Measurements from ENCODE around the gene CAPN5.

Gene CAPN5

DNA sequence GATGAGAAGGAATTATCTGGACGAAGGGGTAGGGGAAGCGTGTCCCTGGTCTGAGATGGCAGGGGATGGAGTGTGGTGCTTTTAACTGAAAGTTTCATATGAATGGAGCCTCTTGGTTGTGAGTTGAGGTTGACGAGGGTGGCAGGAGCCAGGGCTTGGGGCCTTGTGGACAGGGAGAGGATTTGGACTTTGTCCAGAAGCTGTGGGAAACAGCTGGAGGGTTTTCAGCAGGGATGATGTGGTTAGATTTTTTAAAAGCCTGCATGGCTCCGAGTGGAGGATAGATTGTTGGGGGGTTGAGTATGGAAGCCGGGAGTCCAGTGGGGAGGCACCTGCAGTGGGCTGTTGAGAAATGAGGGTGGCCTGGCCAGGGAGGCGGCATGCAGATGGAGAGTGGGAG is 86.1 kb downstream of the CAPN5 start:
- Histone ChIP-seq H3K9me3 (ENCODE audit: control insufficient read depth in 1 of 2, low read length in 2 of 2) (no peaks in the 10 kb centered on the region), H3K9ac (ENCODE audit: low read depth in 1 of 2, low read length in 2 of 2) (no peak overlapping the region), H3K4me1 (ENCODE audit: control insufficient read depth in 1 of 2, insufficient read depth in 2 of 2, low read length in 2 of 2) (peaks cover 19 to 23% of the 10 kb centered on the region in 2 donors), H3K4me3 (ENCODE audit: low read depth in 1 of 2, low read length in 2 of 2) (no peak overlapping the region), H3K36me3 (ENCODE audit: control insufficient read depth in 1 of 2, insufficient read depth in 2 of 2, low read length in 2 of 2) (no peaks in the 10 kb centered on the region), H3K27ac (ENCODE audit: low read depth, low read length) (no peak overlapping the region), H3K27me3 (ENCODE audit: control insufficient read depth in 1 of 2, insufficient read depth in 2 of 2, low read length in 2 of 2) (no peaks in the 10 kb centered on the region)

- no peak overlapping the region for H3K27ac ChIP-seq (ENCODE audit: low read depth, low read length)
- no peaks in the 10 kb centered on the region for H3K36me3 ChIP-seq (ENCODE audit: control insufficient read depth in 1 of 2, insufficient read depth in 2 of 2, low read length in 2 of 2)
- no peaks in the 10 kb centered on the region for H3K27me3 ChIP-seq (ENCODE audit: control insufficient read depth in 1 of 2, insufficient read depth in 2 of 2, low read length in 2 of 2)
- H3K4me3 ChIP-seq (ENCODE audit: low read depth in 1 of 2, low read length in 2 of 2): no peak overlapping the region
- H3K4me1 ChIP-seq (ENCODE audit: control insufficient read depth in 1 of 2, insufficient read depth in 2 of 2, low read length in 2 of 2): peaks cover 14 to 21% of the 10 kb centered on the region in 2 donors
- no peak overlapping the region for H3K9ac ChIP-seq (ENCODE audit: low read depth in 1 of 2, low read length in 2 of 2)
- H3K9me3 ChIP-seq (ENCODE audit: control insufficient read depth in 1 of 2, low read length in 2 of 2): no peaks in the 10 kb centered on the region
Measured at GRCh38 chr11:77153276-77154185, 86.8 kb downstream of the CAPN5 start.

GRCh38 chr11:77154381-77155081 is 87.8 kb downstream of the CAPN5 start:
- H3K36me3 ChIP-seq (ENCODE audit: control insufficient read depth in 1 of 2, insufficient read depth in 2 of 2, low read length in 2 of 2): no peaks in the 10 kb centered on the region
- H3K4me3 ChIP-seq (ENCODE audit: low read depth in 1 of 2, low read length in 2 of 2): no peak overlapping the region
- H3K9ac ChIP-seq (ENCODE audit: low read depth in 1 of 2, low read length in 2 of 2): no peak overlapping the region
- H3K27me3 ChIP-seq (ENCODE audit: control insufficient read depth in 1 of 2, insufficient read depth in 2 of 2, low read length in 2 of 2): no peaks in the 10 kb centered on the region
- H3K27ac ChIP-seq (ENCODE audit: low read depth, low read length): no peak overlapping the region
- H3K9me3 ChIP-seq (ENCODE audit: control insufficient read depth in 1 of 2, low read length in 2 of 2): no peaks in the 10 kb centered on the region
- peaks cover 14 to 21% of the 10 kb centered on the region in 2 donors for H3K4me1 ChIP-seq (ENCODE audit: control insufficient read depth in 1 of 2, insufficient read depth in 2 of 2, low read length in 2 of 2)

- Histone ChIP-seq H3K27ac (ENCODE audit: low read depth, low read length) (no peak overlapping the region), H3K4me3 (ENCODE audit: low read depth in 1 of 2, low read length in 2 of 2) (no peak overlapping the region), H3K27me3 (ENCODE audit: control insufficient read depth in 1 of 2, insufficient read depth in 2 of 2, low read length in 2 of 2) (no peaks in the 10 kb centered on the region), H3K4me1 (ENCODE audit: control insufficient read depth in 1 of 2, insufficient read depth in 2 of 2, low read length in 2 of 2) (peaks cover 14 to 21% of the 10 kb centered on the region in 2 donors), H3K9ac (ENCODE audit: low read depth in 1 of 2, low read length in 2 of 2) (no peak overlapping the region), H3K9me3 (ENCODE audit: control insufficient read depth in 1 of 2, low read length in 2 of 2) (no peaks in the 10 kb centered on the region), H3K36me3 (ENCODE audit: control insufficient read depth in 1 of 2, insufficient read depth in 2 of 2, low read length in 2 of 2) (no peaks in the 10 kb centered on the region)
Measured at GRCh38 chr11:77155082-77155475, 88.3 kb downstream of the CAPN5 start.

- Histone ChIP-seq H3K9me3 (ENCODE audit: control insufficient read depth in 1 of 2, low read length in 2 of 2) (no peaks in the 10 kb centered on the region), H3K9ac (ENCODE audit: low read depth in 1 of 2, low read length in 2 of 2) (no peak overlapping the region), H3K27me3 (ENCODE audit: control insufficient read depth in 1 of 2, insufficient read depth in 2 of 2, low read length in 2 of 2) (no peaks in the 10 kb centered on the region), H3K4me1 (ENCODE audit: control insufficient read depth in 1 of 2, insufficient read depth in 2 of 2, low read length in 2 of 2) (peaks cover 14 to 21% of the 10 kb centered on the region in 2 donors), H3K4me3 (ENCODE audit: low read depth in 1 of 2, low read length in 2 of 2) (no peak overlapping the region), H3K27ac (ENCODE audit: low read depth, low read length) (no peak overlapping the region), H3K36me3 (ENCODE audit: control insufficient read depth in 1 of 2, insufficient read depth in 2 of 2, low read length in 2 of 2) (no peaks in the 10 kb centered on the region)
Measured at GRCh38 chr11:77155556-77156130, 88.9 kb downstream of the CAPN5 start.

DNA sequence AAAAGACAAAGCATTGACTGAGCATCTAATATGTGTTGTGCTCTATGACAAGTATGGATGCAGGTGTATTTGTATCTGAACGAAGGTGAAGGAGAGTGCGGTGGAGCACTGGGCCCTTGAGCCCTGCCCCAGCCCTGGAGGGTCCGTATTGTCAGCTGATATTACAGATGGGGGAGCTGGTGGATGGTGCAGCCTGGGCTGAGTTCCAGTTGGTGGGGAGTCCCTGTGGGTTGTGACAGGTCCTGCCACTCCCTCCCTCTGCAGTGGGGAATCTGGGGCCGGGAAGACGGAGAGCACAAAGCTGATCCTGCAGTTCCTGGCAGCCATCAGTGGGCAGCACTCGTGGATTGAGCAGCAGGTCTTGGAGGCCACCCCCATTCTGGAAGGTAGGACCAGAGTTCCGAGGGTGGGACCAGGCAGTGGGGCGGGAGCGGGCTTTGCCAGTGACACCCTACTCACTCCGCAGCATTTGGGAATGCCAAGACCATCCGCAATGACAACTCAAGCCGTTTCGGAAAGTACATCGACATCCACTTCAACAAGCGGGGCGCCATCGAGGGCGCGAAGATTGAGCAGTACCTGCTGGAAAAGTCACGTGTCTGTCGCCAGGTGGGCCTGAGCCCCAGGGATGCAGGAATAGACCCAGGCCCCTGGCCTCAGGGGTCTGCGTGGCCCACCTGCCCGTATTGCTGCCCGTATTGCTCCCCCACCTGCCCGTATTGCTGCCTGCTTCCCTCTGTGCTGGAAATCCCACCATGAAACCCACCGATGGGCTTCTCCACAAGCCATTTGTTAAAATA is 89.8 kb downstream of the CAPN5 start:
- peaks cover 13 to 21% of the 10 kb centered on the region in 2 donors for H3K4me1 ChIP-seq (ENCODE audit: control insufficient read depth in 1 of 2, insufficient read depth in 2 of 2, low read length in 2 of 2)
- H3K9ac ChIP-seq (ENCODE audit: low read depth in 1 of 2, low read length in 2 of 2): no peak overlapping the region
- no peaks in the 10 kb centered on the region for H3K27me3 ChIP-seq (ENCODE audit: control insufficient read depth in 1 of 2, insufficient read depth in 2 of 2, low read length in 2 of 2)
- H3K36me3 ChIP-seq (ENCODE audit: control insufficient read depth in 1 of 2, insufficient read depth in 2 of 2, low read length in 2 of 2): no peaks in the 10 kb centered on the region
- no peak overlapping the region for H3K27ac ChIP-seq (ENCODE audit: low read depth, low read length)
- no peak overlapping the region for H3K4me3 ChIP-seq (ENCODE audit: low read depth in 1 of 2, low read length in 2 of 2)
- no peaks in the 10 kb centered on the region for H3K9me3 ChIP-seq (ENCODE audit: control insufficient read depth in 1 of 2, low read length in 2 of 2)

DNA sequence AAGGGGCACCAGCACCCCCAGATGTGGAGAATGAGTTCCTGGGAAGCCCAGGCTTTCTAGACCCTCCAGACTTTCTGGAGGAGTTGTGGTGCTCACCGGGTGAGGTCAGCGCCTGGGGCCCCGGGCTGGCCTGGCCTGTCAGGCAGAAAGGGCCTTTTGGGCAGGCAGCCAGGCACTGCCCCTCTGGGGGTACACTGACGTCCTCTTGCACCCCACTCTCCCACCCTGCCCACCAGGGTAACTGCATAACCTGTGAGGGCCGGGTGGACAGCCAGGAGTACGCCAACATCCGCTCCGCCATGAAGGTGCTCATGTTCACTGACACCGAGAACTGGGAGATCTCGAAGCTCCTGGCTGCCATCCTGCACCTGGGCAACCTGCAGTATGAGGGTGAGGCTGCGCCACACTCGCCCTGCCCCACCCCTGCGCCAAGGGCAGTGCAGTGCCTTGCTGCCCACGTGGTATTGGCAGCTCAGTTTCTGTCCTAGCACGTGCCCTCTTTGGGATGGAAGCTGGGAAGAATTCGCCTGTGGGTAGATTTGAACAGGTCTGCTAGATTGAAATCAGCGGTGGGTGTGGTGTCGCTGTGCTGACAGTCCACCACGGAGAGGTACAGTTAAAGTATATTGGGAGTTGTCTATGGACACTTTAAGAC is 91.4 kb downstream of the CAPN5 start:
- no peak overlapping the region for H3K4me3 ChIP-seq (ENCODE audit: low read depth in 1 of 2, low read length in 2 of 2)
- no peaks in the 10 kb centered on the region for H3K27me3 ChIP-seq (ENCODE audit: control insufficient read depth in 1 of 2, insufficient read depth in 2 of 2, low read length in 2 of 2)
- no peak overlapping the region for H3K9ac ChIP-seq (ENCODE audit: low read depth in 1 of 2, low read length in 2 of 2)
- H3K36me3 ChIP-seq (ENCODE audit: control insufficient read depth in 1 of 2, insufficient read depth in 2 of 2, low read length in 2 of 2): no peaks in the 10 kb centered on the region
- H3K9me3 ChIP-seq (ENCODE audit: control insufficient read depth in 1 of 2, low read length in 2 of 2): no peaks in the 10 kb centered on the region
- peaks cover 5 to 15% of the 10 kb centered on the region in 2 donors for H3K4me1 ChIP-seq (ENCODE audit: control insufficient read depth in 1 of 2, insufficient read depth in 2 of 2, low read length in 2 of 2)
- H3K27ac ChIP-seq (ENCODE audit: low read depth, low read length): no peak overlapping the region

- H3K4me1 ChIP-seq (ENCODE audit: control insufficient read depth in 1 of 2, insufficient read depth in 2 of 2, low read length in 2 of 2): peaks cover 0 to 3% of the 10 kb centered on the region in 2 donors
- no peaks in the 10 kb centered on the region for H3K36me3 ChIP-seq (ENCODE audit: control insufficient read depth in 1 of 2, insufficient read depth in 2 of 2, low read length in 2 of 2)
- no peak overlapping the region for H3K27ac ChIP-seq (ENCODE audit: low read depth, low read length)
- no peak overlapping the region for H3K9ac ChIP-seq (ENCODE audit: low read depth in 1 of 2, low read length in 2 of 2)
- no peaks in the 10 kb centered on the region for H3K9me3 ChIP-seq (ENCODE audit: control insufficient read depth in 1 of 2, low read length in 2 of 2)
- H3K27me3 ChIP-seq (ENCODE audit: control insufficient read depth in 1 of 2, insufficient read depth in 2 of 2, low read length in 2 of 2): no peaks in the 10 kb centered on the region
- no peak overlapping the region for H3K4me3 ChIP-seq (ENCODE audit: low read depth in 1 of 2, low read length in 2 of 2)
Measured at GRCh38 chr11:77159219-77159936, 92.6 kb downstream of the CAPN5 start.

- no peaks in the 10 kb centered on the region for H3K36me3 ChIP-seq (ENCODE audit: control insufficient read depth in 1 of 2, insufficient read depth in 2 of 2, low read length in 2 of 2)
- no peak overlapping the region for H3K27ac ChIP-seq (ENCODE audit: low read depth, low read length)
- no peaks in the 10 kb centered on the region for H3K9me3 ChIP-seq (ENCODE audit: control insufficient read depth in 1 of 2, low read length in 2 of 2)
- no peak overlapping the region for H3K9ac ChIP-seq (ENCODE audit: low read depth in 1 of 2, low read length in 2 of 2)
- H3K27me3 ChIP-seq (ENCODE audit: control insufficient read depth in 1 of 2, insufficient read depth in 2 of 2, low read length in 2 of 2): no peaks in the 10 kb centered on the region
- peaks cover 0 to 3% of the 10 kb centered on the region in 2 donors for H3K4me1 ChIP-seq (ENCODE audit: control insufficient read depth in 1 of 2, insufficient read depth in 2 of 2, low read length in 2 of 2)
- no peak overlapping the region for H3K4me3 ChIP-seq (ENCODE audit: low read depth in 1 of 2, low read length in 2 of 2)
Measured at GRCh38 chr11:77159937-77160495, 93.2 kb downstream of the CAPN5 start.
